K562 (cell line): ENCODE measurements around the gene NELL1. TPM values are rescaled to one million over a fixed set of nuclear protein-coding genes. Genes with fewer than 3 reads are reported as not detected.

Experiments
- ATAC-seq: fragments of 200-7000 bp; cut with Tn5 transposase; 3 replicates; pipeline ENCODE4 v1.9.1; 2020; ENCODE audit warnings: moderate library complexity
- BruUV-seq: library from RNA; stranded (reverse); fragments of 400-500 nt; replicated peaks from 2 replicates; lab custom pipeline; 2021; lab: Mats Ljungman, UMichigan
- CTCF ChIA-PET: fragments of 300-600 bp; formaldehyde crosslinking; extraction: SDS; loops from one replicate; lab custom pipeline; 2021; ENCODE audit warnings: low intra/inter-chr PET ratio; lab: Yijun Ruan, JAX
- POLR2A ChIA-PET: fragments of 300-600, 350-650 bp; sonication (Branson Sonifier 250); formaldehyde crosslinking; extraction: SDS; loops from one replicate; lab custom pipeline; 2021; ENCODE audit warnings: antibody characterized with exemption, inconsistent platforms; lab: Yijun Ruan, JAX
- DNase-seq, 4 experiments: peaks; one replicate each; pipeline versions ENCODE4 v3.0.0 to v3.0.0-alpha.2; 2011 to 2018; ENCODE audit warnings: low spot score in 3 of 4, mixed read lengths in 3 of 4; ENCODE audit errors: extremely low read depth in 1 of 4
- FAIRE-seq: peaks from 2 replicates; lab custom pipeline; 2011; peaks lifted over from hg19 to GRCh38; lab: Jason Lieb, UNC
- H2AFZ ChIP-seq: 2 replicates; pipeline ENCODE4 v1.6.0; 2011; ENCODE audit warnings: low read depth, low read length, control low read depth, inconsistent platforms
- H3K27ac ChIP-seq: fragments of 200-600 bp; 3 replicates; pipeline ENCODE4 v1.8.0; 2011; ENCODE audit warnings: low read depth, mild to moderate bottlenecking, control low read depth, inconsistent platforms, low read length, moderate library complexity, mixed read lengths; ENCODE audit errors: extremely low read depth
- H3K27me3 ChIP-seq, 2 experiments: fragments of 300-600 bp in 1 of 2; 2 replicates in 1 of 2; 3 replicates in 1 of 2; pipeline versions ENCODE4 v1.6.0 to v1.8.0; 2011; ENCODE audit warnings: inconsistent platforms in 2 of 2, low read length in 2 of 2, mild to moderate bottlenecking in 1 of 2, mixed read lengths in 1 of 2, moderate library complexity in 1 of 2; ENCODE audit not compliant: control insufficient read depth in 2 of 2, insufficient read depth in 2 of 2
- H3K36me3 ChIP-seq: fragments of 300-600 bp; 3 replicates; pipeline ENCODE4 v1.8.0; 2011; ENCODE audit warnings: mild to moderate bottlenecking, low read length, inconsistent platforms; ENCODE audit not compliant: control insufficient read depth, insufficient read depth
- H3K4me1 ChIP-seq, 2 experiments: fragments of 200-600 bp in 1 of 2; replicated peaks in 1 of 2; 2 replicates in 1 of 2; 3 replicates in 1 of 2; pipeline versions ENCODE4 v1.5.1 to v1.8.0; 2011; ENCODE audit warnings: inconsistent platforms in 2 of 2, low read length in 2 of 2, mild to moderate bottlenecking in 1 of 2, mixed read lengths in 1 of 2, moderate library complexity in 1 of 2; ENCODE audit not compliant: control insufficient read depth in 2 of 2, insufficient read depth in 2 of 2
- H3K4me2 ChIP-seq: 2 replicates; pipeline ENCODE4 v1.6.1; 2011; ENCODE audit warnings: low read length, control low read depth, inconsistent platforms, mixed read lengths; ENCODE audit not compliant: insufficient read depth
- H3K4me3 ChIP-seq: fragments of 200-600 bp; sonication (generic), shearing (Covaris generic); 2 replicates; pipeline ENCODE4 v1.5.1; 2016; ENCODE audit warnings: control low read depth, inconsistent platforms
- H3K79me2 ChIP-seq: fragments of 200-600 bp; 3 replicates; pipeline ENCODE4 v1.8.0; 2011; ENCODE audit warnings: low read length, inconsistent platforms; ENCODE audit not compliant: control insufficient read depth, insufficient read depth
- H3K9ac ChIP-seq, 2 experiments: 2 replicates each; pipeline versions ENCODE4 v1.6.0 to v1.6.1; 2011; ENCODE audit warnings: low read depth in 2 of 2, low read length in 2 of 2, control low read depth in 1 of 2, inconsistent platforms in 1 of 2, mild to moderate bottlenecking in 1 of 2, mixed read lengths in 1 of 2; ENCODE audit not compliant: insufficient read depth in 1 of 2
- H3K9me1 ChIP-seq: one replicate; pipeline ENCODE4 v1.6.0; 2011; ENCODE audit warnings: inconsistent platforms, mild to moderate bottlenecking, low read length, moderate library complexity; ENCODE audit not compliant: control insufficient read depth, insufficient read depth
- H3K9me3 ChIP-seq: replicated peaks from 2 replicates; pipeline ENCODE4 v1.5.1; 2011; ENCODE audit warnings: low read depth, low read length, inconsistent platforms; ENCODE audit not compliant: control insufficient read depth, insufficient read depth
- H4K20me1 ChIP-seq: replicated peaks from 2 replicates; pipeline ENCODE4 v1.6.1; 2011; ENCODE audit warnings: low read length, inconsistent platforms, mixed read lengths; ENCODE audit not compliant: control insufficient read depth, insufficient read depth
- ARID3A ChIP-seq: IDR thresholded peaks from 2 replicates; pipeline ENCODE4 v1.6.1; 2012; ENCODE audit warnings: low read depth, low read length, improper control_type of control experiment, borderline replicate concordance
- ARID4B ChIP-seq: sonication (generic); formaldehyde crosslinking; IDR thresholded peaks from 2 replicates; pipeline ENCODE4 v1.8.0; 2022; ENCODE audit warnings: mild to moderate bottlenecking, missing genetic modification reagents
- BACH1 ChIP-seq: fragments of 200-800 bp; sonication (Bioruptor generic); IDR thresholded peaks from 2 replicates; pipeline ENCODE4 v1.6.1; 2016; ENCODE audit warnings: missing genetic modification characterization, missing compliant biosample characterization
- CC2D1A ChIP-seq: fragments of 450-650 bp; IDR thresholded peaks from 2 replicates; pipeline ENCODE4 v1.6.1; 2017; ENCODE audit warnings: mild to moderate bottlenecking
- CHD1 ChIP-seq: fragments of 200-600 bp; sonication (generic); IDR thresholded peaks from one replicate; pipeline ENCODE4 v1.6.1; 2012; ENCODE audit warnings: mild to moderate bottlenecking, moderate library complexity, low read length, inconsistent platforms
- ELF2 ChIP-seq: fragments of 250-450 bp; sonication (Bioruptor Pico); IDR thresholded peaks from 2 replicates; pipeline ENCODE4 v1.5.0; 2021; ENCODE audit warnings: mild to moderate bottlenecking
- ESRRB ChIP-seq: fragments of 250-450 bp; sonication (Bioruptor Pico); IDR thresholded peaks from 2 replicates; pipeline ENCODE4 v1.5.0; 2020; ENCODE audit warnings: mild to moderate bottlenecking, moderate library complexity, borderline replicate concordance
- FOXP1 ChIP-seq: sonication (generic); formaldehyde crosslinking; IDR thresholded peaks from 2 replicates; pipeline ENCODE4 v1.8.0; 2022; ENCODE audit warnings: mild to moderate bottlenecking, missing genetic modification reagents
- GATAD2A ChIP-seq: fragments of 450-650 bp; IDR thresholded peaks from 2 replicates; pipeline ENCODE4 v1.6.1; 2017
- KAT2B ChIP-seq: IDR thresholded peaks from one replicate; pipeline ENCODE4 v1.6.1; 2012; ENCODE audit warnings: low read depth, mild to moderate bottlenecking, control low read depth, inconsistent platforms, low read length, moderate library complexity
- KHSRP ChIP-seq: fragments of 450-650 bp; IDR thresholded peaks from 2 replicates; pipeline ENCODE4 v1.6.1; 2017
- KLF6 ChIP-seq: fragments of 250-450 bp; sonication (Bioruptor Pico); IDR thresholded peaks from 2 replicates; pipeline ENCODE4 v1.4.0; 2020; ENCODE audit warnings: mild to moderate bottlenecking, moderate library complexity, borderline replicate concordance
- NFIX ChIP-seq: fragments of 250-450 bp; sonication (Bioruptor Pico); IDR thresholded peaks from 2 replicates; pipeline ENCODE4 v1.4.0; 2020; ENCODE audit warnings: low read depth, mild to moderate bottlenecking, moderate library complexity
- TRIM24 ChIP-seq, 2 experiments: fragments of 450-650 bp; IDR thresholded peaks; 2 replicates each; pipeline ENCODE4 v1.6.1; 2016
- TRIM28 ChIP-seq: fragments of 450-650 bp; IDR thresholded peaks from 2 replicates; pipeline ENCODE4 v1.6.1; 2017
- ZBTB17 ChIP-seq: fragments of 450-650 bp; formaldehyde crosslinking; IDR thresholded peaks from 2 replicates; pipeline ENCODE4 v1.4.0; 2020; ENCODE audit warnings: mild to moderate bottlenecking
- ZFX ChIP-seq: sonication (generic); formaldehyde crosslinking; IDR thresholded peaks from 2 replicates; pipeline ENCODE4 v1.8.0; 2022; ENCODE audit warnings: mild to moderate bottlenecking, missing genetic modification reagents, moderate library complexity
- WGBS: fragments of 100-300 bp; shearing (Covaris generic); methylation state at CpG from one replicate; pipeline ENCODE4 v1.1.6; 2016; ENCODE audit warnings: low coverage, mixed read lengths; ENCODE audit not compliant: insufficient coverage; ENCODE audit errors: missing lambda C conversion rate; 5-methylcytosine and 5-hydroxymethylcytosine counted together
- in situ Hi-C: fragments of 300-500 bp; cut with MboI; formaldehyde crosslinking; loops from 4 replicates; pipeline ENCODE4 v1.15.0; 2018; ENCODE audit warnings: inconsistent platforms, mixed read lengths
- intact Hi-C: fragments of 100-400 bp; cut with micrococcal nuclease; formaldehyde crosslinking; loops from 2 replicates; pipeline ENCODE4 v1.14.2; 2022
- polyA plus RNA-seq, 8 experiments: library from polyadenylated mRNA; depleted of rRNA in 4 of 8; stranded (reverse) in 5 of 8; unstranded in 3 of 8; fragments of >200 nt; fragmentation: Nextera tagmentation in 2 of 8; fragmentation: Illumina TruSeq in 1 of 8; extraction: Ambion mirVana in 2 of 8; extraction: Trizol in 1 of 8; gene quantifications; 2 replicates each; pipeline versions ENCODE4 v1.2.1 to v1.2.3, GENCODE V29; 2011 to 2014; ENCODE audit warnings: inconsistent platforms in 1 of 8, missing spikeins in 1 of 8
- total RNA-seq, 7 experiments: library from RNA; depleted of rRNA in 6 of 7; stranded (reverse); fragments of >200 nt in 6 of 7; fragmentation: Illumina TruSeq in 2 of 7; extraction: Trizol in 2 of 7; gene quantifications; 2 replicates each; pipeline versions ENCODE4 v1.2.1 to v1.2.3, GENCODE V29; 2011 to 2021; ENCODE audit warnings: low replicate concordance in 1 of 7

NELL1 gene
- total and polyA plus RNA-seq, 9 of the 15 experiments (the other 6 are each of a cell fraction or from before 2014, with no cell fraction given): not detected

GRCh38 chr11:20839231-20839630 is 169.8 kb downstream of the NELL1 start (continued):
- no peak for TF ChIP-seq BACH1 (tag)

- Histone ChIP-seq H3K4me1 (no peaks in the 10 kb centered on the region), H3K4me3 (no peak overlapping the region), H3K27me3 (no peaks in the 10 kb centered on the region), H2AFZ (no peak overlapping the region), H3K9me1 (no peaks in the 10 kb centered on the region), H3K27ac (no peak overlapping the region), H4K20me1 (no peaks in the 10 kb centered on the region), H3K79me2 (no peaks in the 10 kb centered on the region), H3K4me2 (no peak overlapping the region), H3K36me3 (no peaks in the 10 kb centered on the region), H3K9me3 (no peaks in the 10 kb centered on the region), H3K9ac (no peak overlapping the region)
- POLR2A ChIA-PET: no interaction called here
- in situ Hi-C loops (no loop called here), intact Hi-C loops (no loop called here)
- DNase-seq: no peak
- FAIRE-seq: no peak
- ATAC-seq: no peak
- no TSS peak for BruUV-seq
- CTCF ChIA-PET: no interaction called here
- 0% methylated on average over 1 of the region's 1 CpG for WGBS
- TF ChIP-seq ZBTB17 (CRISPR knock-in tag): no peak
- TF ChIP-seq ZFX (CRISPR knock-in tag): no peak
- TF ChIP-seq KHSRP: no peak
- TF ChIP-seq FOXP1 (CRISPR knock-in tag): no peak
- no peak for TF ChIP-seq ARID3A
- TF ChIP-seq ESRRB (CRISPR knock-in tag): no peak
- no peak for TF ChIP-seq ARID4B
- no peak for TF ChIP-seq TRIM28
- no peak for TF ChIP-seq KLF6 (CRISPR knock-in tag)
- TF ChIP-seq NFIX (CRISPR knock-in tag): no peak
- no peak for TF ChIP-seq TRIM24 (IDR thresholded peaks at IDR 0.05)
- no peak for TF ChIP-seq GATAD2A
- TF ChIP-seq ELF2 (CRISPR knock-in tag): no peak
- TF ChIP-seq CC2D1A: no peak
- no peak for TF ChIP-seq KAT2B
- no peak for TF ChIP-seq CHD1
Measured at GRCh38 chr11:20840341-20840740, 171.0 kb downstream of the NELL1 start.
